Pons (tissue), 1 donor: ENCODE data around the gene ISG15.
"Not testable (repeated sequence)": the region's sequence is repeated elsewhere in the genome, so short reads cannot be mapped to it uniquely, and the experiment has no call there.

ENCODE experiments used
- DNase-seq: peaks from one replicate; pipeline ENCODE4 v3.0.0-alpha.2; 2016; ENCODE audit warnings: low spot score

The ISG15 gene

DNA sequence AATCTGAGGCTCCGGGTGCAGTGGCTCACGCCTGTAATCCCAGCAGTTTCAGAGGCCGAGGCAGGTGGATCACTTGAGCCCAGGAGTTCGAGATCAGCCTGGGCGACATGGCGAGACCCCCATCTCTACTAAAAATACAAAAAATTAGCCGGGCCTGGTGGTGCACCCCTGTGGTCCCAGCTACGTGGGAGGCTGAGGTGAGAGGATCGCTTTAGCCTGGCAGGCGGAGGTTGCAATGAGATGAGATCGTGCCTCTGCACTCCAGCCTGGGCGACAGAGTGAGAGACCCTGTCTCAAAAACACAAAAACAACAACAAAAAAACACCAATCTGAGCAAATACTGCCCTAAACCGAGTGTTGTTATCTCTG lies 577 bp upstream of the ISG15 start:
- not testable (repeated sequence) for DNase-seq

DNA sequence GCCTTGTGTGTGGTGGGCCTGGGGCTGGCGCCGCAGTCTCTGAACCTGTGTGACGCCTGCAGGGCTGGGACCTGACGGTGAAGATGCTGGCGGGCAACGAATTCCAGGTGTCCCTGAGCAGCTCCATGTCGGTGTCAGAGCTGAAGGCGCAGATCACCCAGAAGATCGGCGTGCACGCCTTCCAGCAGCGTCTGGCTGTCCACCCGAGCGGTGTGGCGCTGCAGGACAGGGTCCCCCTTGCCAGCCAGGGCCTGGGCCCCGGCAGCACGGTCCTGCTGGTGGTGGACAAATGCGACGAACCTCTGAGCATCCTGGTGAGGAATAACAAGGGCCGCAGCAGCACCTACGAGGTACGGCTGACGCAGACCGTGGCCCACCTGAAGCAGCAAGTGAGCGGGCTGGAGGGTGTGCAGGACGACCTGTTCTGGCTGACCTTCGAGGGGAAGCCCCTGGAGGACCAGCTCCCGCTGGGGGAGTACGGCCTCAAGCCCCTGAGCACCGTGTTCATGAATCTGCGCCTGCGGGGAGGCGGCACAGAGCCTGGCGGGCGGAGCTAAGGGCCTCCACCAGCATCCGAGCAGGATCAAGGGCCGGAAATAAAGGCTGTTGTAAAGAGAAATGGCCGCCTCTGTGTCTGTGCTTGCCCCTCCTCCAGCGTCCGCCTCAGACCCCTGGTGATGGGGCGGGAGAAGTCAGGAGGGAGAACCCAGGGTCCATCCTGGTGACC lies 788 bp downstream of the ISG15 start:
- no peak for DNase-seq

DNA sequence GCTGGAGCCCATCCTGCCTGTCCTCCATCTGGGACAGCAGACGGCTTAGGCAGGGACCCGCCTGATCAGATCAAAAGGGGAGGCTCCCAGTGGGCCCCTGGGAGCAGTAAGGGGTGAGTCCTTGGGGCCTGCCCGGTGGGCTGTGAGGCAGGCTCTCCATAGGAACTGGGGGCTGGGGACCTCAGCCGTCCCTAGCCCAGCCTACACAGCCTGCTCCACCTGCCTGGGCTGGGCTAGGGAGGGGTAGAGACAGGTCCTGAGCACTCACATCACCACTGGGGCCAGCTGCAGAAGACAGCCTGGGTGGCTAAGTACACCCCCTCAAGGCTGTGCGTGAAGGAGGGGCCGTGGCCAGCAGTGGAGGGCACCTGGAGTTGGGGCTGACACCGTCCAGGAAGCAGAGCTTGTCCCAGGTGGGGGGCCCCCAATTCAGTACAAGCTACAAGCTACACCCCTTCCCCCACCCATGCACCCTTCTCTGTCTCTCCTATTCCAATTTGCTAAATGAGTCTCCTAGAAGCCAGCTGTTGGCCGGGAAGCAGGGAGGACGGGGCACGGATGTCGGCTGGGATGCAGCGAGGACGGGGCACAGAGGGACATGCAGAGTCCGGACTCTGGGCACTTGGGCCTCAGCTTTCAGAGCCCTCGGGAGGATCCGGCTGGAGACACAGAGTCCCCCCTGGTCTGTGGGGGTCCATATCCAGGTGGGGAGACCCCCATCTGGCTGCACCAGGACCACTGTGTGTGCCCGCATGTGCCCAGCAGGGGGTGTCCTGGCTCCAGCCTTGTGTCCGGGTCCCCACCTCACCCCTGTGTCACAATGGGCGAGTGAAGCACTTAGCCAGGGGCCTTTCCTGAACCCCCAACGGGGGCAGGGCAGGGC lies 1.7 kb downstream of the ISG15 start:
- DNase-seq, result no peak

DNA sequence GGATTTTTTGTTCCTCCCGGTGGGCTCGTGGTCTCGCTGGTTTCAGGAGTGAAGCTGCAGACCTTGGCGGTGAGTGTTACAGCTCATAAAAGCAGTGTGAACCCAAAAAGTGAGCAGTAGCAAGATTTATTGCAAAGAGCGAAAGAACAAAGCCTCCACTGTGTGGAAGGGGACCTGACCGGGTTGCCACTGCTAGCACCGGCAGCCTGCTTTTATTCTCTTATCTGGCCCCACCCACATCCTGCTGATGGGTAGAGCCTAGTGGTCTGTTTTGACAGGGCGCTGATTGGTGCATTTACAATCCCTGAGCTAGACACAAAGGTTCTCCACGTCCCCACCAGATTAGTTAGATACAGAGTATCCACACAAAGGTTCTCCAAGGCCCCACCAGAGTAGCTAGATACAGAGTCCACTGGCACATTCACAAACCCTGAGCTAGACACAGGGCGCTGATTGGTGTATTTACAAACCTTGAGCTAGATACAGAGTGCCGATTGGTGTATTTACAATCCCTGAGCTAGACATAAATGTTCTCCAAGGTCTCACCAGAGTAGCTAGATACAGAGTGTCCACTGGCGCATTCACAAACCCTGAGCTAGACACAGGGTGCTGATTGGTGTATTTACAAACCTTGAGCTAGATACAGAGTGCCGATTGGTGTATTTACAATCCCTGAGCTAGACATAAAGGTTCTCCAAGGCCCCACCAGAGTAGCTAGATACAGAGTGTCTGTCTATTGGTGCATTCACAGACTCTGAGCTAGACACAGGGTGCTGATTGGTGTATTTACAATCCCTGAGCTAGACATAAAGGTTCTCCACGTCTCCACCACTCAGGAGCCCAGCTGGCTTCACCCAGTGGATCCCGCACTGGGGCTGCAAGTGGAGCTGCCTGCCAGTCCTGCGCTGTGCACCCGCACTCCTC lies 4.4 kb downstream of the ISG15 start:
- DNase-seq, result not testable (repeated sequence)

DNA sequence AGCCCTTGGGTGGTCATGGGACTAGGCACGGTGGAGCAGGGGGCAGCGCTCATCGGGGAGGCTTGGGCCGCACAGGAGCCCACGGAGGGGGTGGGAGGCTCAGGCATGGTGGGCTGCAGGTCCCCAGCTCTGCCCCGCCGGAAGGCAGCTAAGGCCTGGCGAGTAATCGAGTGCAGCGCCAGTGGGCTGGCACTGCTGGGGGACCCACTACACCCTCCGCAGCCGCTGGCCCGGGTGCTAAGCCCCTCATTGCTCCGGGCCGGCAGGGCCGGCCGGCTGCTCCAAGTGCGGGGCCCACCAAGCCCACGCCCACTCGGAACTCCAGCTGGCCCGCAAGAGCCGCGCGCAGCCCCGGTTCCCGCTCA lies 5.0 kb downstream of the ISG15 start:
- DNase-seq, result not testable (repeated sequence)

DNA sequence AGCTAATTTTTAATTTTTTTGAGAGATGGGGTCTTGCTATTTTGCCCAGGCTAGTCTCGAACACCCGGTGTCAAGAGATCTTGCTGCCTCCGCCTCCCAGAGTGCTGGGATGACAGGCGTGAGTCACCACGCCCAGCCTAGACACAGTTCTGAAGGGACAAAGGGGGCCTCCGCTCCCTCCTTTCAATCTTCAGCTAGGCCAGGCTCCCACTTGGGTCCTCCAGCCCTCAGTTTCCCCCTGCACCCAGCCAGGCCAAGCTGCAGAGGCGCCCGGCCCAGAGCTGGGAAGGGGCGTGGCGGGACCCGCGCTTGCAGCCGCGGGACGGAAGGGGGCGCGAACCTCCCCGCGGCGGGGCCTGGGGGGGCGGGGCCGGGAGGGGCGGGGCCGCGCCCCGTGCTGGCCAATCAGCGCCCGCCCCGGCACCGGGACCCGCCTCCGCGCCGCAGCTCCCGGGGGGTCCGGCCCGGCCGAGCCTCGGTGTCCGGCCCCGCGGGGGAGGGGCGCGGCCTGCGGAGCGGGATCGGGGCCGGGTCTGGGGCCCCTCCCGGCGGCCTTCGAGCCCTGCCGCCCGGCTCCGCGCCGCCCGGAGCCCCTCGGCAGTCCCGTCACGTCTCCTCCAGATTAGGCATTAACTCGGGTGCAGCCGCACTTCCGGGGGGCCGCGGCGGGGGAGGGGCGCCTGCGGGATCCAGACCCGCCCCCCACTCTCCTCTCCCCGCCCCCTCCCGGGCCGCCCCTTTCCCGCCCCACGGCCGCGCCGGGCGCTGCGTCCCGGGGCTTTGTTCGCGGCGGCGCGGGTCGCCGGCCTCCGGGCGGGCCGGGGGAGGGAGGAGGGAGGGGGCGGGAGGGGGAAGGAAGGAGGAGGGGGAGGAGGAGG lies 6.1 kb downstream of the ISG15 start:
- peak; percentile 77 for DNase-seq

DNA sequence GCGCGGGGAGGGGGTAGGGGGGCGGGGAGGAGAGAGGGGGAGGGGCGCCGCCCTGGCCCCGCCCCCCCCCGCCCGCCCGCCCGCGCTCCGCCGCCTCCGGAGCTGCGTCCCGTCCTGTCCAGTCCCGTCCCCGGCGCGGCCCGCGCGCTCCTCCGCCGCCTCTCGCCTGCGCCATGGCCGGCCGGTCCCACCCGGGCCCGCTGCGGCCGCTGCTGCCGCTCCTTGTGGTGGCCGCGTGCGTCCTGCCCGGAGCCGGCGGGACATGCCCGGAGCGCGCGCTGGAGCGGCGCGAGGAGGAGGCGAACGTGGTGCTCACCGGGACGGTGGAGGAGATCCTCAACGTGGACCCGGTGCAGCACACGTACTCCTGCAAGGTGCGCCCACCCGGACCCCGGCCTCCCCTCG lies 6.7 kb downstream of the ISG15 start, which contains the start of gene AGRN:
AGRN (plus strand) TSS at position 121 of the 405 bp plus-strand sequence; CDS start at position 174, 53 bp downstream.
- DNase-seq, result no peak

DNA sequence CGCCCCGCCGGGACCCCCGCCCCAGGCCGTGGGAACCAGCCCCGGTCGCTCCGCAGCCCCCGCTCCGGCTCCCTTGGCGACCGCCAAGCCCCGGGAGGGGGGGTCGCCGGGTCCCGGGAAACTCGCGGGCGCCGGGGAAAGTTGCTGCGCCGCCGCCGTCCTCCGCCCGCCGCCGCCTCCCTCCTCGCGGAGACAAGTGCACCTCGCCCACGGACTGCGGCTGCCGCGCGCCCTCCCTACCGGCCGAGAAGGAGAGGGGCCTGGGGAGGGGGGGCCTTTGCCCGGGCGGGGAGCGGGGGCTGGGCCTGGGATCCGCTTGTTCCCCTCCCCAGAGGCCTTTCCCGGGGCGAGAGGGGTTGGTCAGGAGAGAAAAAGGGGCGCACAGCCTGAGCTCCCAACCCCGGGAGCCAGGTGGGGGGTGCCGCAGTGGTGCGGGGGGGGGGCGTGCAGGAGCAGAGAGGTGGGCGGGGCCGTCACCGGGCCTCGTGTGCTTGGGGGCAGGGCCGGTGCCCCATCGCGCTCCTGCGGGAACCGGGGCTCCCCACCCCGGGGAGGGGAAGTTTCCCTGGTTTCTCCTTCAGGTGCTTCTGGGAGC lies 7.2 kb downstream of the ISG15 start:
- no peak for DNase-seq

DNA sequence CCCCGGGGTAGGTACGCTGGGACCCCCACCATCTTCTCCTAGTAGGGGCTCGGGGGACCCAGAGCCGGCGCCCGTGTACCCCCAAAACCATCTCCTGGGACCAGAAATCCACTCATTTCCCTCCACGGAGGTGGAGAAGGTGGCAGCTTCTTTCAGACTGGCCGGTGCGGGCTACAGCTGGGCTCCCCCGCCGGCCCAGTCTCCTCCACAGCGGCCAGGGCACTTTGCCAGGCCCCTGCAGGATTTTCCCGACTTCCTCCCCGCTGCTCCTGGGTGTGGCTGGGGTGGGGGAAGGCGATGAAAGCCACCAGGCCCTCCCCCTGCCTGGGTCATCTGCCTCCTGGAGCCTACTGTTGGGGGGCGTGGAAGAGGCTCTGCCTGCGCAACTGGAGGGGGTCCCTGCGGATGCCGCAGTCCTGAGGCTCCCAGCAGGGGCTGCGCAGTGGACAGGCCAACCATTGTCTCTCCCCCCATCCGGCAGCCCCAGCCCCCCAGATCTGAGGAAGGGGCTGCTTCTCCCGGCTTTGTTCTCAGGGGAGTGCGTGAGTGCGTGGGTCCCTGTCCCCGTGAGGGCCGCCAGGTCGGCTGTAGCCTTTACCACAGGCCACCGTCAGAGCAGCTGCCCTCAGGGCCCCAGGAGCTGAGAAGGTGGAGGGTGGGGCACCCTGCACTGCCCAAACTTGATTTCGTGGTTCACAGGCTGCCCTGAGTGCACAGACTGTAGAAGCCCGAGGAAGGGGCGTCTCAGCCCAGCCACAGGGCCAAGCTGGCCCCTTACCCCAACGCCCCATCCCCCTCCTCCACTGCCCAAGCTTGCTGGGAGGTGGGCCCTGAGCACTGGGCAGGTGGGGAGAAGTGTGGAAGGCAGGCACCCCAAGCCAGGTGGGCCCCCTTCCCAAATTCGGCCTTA lies 8.0 kb downstream of the ISG15 start:
- DNase-seq, result no peak

DNA sequence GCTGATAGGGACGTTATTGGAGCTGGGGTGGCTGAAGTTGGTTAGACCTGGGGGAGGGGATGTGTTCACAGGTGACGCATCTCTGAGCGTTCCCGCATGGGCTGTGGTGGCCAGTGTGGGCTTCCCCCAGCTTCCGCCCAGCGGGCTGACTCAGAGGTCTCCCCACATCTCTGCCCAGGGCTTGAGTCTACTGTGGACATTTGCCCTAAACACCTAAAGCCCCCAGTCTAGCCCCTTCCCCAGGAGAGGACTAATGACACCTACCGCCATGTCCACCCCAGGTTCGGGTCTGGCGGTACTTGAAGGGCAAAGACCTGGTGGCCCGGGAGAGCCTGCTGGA lies 8.6 kb downstream of the ISG15 start:
- DNase-seq, result no peak

DNA sequence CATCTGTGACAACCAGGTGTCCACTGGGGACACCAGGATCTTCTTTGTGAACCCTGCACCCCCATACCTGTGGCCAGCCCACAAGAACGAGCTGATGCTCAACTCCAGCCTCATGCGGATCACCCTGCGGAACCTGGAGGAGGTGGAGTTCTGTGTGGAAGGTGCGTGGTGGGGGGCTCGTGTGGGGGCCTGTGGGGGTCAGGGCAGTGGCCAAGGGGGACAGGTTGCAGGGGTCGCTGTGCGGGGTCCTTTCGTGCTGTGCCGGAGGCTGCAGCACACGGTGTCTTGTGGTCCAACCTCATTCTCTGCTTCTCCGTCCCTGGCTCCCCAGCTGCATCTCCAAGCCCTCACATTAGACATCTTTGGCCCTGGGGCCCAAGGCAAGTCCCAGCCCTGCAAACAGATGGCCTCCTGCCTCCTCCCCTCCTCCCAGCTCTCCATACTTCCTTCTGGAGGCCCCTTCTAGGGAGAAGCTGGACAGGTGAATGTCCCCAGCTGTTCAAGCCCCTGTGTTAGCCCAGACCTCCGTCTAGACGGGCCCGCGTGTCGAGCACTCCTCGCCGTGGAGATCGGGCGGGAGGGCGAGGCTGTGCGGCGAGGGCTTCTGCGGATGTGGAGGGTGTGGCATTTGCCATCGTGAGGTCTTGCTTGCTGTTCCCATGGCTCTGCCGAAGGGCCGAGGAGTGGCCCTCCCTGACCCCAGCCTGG lies 9.2 kb downstream of the ISG15 start:
- DNase-seq, result no peak

DNA sequence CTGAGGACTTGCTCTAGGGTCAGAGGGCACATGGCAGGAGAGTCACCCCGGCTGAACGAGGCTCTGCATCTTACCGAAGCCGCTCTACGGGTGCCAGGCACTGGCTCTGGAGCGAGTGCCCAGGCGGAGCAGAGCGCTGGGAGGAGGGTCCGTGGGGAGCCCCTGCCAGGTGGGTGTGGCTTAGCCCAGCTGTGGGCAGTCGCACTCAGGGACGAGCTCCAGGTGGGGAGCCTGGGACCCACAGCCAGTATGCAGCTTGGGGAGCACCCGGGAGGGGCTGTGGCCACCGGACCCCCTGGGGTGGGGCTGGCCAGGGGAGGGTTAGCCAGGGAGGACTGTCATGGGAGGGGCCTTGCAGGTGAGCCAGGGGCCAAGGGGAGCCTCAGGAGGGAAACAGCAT lies 10.4 kb downstream of the ISG15 start:
- DNase-seq, result no peak

DNA sequence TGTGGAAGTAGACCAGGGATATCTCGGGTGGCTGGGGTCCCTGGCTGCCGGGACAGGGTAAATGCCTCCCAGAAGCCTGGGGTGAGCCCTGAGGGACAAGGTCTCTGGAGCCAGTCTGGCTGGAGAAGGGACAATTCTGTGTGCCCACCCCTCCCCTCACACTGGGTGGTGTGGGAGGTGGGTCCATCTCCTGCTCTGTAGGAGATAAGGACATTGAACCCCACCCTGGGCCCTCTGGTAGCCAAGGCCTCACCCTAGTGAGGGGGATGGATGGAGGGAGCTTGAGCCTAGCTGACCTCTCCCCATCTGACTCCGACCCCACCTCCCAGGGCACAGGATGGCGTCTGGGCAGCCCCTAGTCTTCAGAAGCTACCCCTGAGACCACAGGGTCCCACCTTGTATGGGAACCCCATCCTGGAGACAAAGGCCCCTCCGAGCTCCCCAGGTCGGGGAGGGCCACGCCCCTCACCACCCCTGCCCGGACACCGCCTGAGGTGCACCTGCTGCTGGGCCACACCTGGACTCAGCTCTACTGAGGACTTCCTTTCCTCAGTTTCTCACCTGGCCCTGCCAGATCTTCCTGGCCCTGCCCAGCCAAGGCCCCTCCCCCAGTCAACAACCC lies 11.0 kb downstream of the ISG15 start:
- DNase-seq, result no peak

DNA sequence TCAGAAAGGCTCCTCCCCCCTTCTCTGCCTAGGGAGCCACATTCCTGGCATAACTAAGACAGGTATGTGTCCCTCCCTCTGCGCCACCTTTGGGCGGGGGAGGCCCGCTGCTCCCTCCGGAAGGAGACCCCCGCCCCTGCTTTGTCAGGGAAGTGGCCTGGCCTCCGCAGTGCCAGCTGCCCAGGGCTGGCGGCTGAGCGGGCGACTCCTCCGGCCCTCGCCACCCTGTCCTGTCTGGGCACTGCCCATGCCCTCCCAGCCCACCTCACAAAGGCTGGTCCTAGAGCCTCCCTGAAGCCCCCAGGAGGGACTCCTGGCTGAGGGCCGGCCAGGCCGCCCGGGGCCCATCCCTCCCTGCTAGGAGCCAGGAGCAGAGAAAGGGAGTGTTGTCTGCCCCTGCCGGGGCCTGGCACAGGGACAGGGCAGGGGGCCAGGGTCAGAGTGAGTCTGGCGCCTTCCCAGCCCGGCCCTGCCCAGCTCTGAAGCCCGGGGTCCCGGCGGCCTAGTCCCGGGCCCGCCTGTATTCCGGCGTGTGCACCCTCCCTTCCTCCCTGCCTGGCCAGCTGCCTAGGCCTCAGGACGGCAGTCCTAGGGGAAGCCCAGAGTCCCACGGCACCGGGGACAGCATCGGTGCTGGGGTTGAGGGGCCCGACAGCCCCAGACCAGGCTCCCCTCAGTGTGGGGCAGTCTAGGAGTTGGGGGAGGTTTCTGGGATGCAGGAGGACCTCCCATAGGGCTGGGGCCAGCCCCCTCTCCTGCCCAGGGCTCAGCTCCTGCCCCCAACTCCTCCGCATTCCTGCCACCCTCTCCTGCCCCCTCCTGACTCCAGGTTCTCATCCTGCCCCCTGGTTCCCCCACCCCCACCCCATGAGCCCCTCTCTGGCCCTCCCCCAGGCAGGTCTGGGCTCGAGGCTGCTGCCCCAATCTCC lies 11.7 kb downstream of the ISG15 start:
- no peak for DNase-seq

DNA sequence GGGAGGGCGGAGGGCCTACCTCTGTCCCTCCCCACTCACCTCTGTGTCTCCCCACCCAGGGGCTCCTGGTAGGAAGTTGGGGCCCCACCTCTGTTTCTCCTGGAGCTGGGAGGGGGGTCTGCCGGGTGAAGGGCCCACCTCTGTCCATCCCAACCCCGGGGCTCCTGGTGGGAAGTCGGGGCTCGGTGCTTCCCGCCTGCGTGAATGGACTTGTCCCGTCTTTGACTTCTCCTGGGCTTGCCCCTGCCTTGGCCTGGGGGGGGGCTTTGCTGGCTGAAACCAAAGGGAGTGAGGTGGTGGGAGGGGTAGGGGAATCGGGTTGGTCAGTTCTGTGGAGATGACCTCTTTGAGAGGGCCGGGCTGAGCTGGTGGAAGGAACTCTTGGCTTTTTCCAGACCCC lies 12.4 kb downstream of the ISG15 start:
- no peak for DNase-seq

DNA sequence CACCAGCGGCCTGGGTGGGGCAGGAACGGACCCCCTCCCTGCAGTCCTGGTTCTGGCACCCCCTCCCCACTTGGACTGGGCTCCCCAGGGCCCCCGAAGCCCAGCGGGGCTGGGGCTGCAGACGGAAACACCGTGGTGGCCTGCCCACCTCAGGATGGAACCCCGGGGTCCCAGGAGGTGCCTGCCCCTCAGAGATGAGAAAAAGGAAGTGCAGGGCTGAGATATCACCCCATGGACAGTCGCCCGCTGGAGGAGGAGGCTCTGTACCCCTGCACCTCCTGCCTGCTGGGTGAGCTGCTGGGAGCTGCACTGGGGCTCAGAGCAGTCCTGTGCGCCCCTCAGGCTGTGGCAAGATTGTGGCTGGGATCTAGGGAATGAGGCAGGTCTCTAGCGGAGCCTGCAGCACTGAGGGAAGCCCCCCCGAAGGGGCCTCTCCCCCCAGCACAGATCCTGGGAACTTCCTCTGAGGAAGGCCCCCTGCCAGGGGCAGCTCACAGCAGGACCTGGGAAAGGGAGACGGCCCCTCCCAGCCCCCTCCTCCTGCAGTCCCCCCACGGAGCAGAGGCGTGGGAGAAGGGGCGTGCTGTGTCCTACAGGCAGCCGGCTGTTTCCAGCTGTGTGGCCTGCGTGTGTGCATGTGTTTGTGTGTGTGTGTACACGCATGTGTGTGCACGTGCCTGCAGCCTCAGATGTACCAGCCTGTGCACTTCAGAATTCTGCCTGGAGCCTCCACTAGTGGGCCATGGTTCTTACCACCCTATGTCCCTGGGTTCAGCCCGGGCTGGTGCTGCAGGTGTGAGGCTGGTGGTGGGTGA lies 13.5 kb downstream of the ISG15 start:
- no peak for DNase-seq

DNA sequence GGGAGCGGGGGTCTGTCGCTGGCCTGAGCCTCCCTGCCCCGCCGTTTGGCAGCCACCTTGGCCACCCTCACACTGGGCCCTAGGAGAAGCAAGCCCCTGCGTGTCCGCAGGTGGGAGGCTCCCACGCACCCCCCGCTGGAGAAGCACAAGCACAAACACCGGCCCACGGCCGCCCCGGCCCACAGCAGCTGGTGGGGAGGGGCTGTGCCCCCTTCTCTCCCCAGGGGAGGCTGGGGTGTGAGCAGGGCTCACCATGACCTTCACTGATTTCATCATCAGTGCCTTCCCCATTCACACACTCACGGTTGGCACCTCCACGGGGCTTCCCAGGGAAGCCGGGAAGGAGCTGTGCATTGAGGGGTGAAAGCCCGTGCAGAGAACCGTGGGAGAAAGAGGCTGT lies 14.5 kb downstream of the ISG15 start:
- DNase-seq, result no peak
